Fibroblast of lung (primary cell): ENCODE measurements around the gene THEM4.

Experiments
- EZH2 ChIP-seq: IDR thresholded peaks from 2 replicates; pipeline ENCODE4 v1.5.1; 2012; ENCODE audit warnings: low read length, control low read depth, mild to moderate bottlenecking; ENCODE audit errors: missing control alignments
- TF ChIP-seq, protein P1 (sequence below), 2 donors: IDR thresholded peaks in 1 of 2; conservative IDR thresholded peaks in 1 of 2; 1 replicate in 1 of 2; 2 replicates in 1 of 2; pipeline ENCODE4 v1.5.1; 2011 to 2012; ENCODE audit warnings: low read length in 2 of 2, control low read depth in 1 of 2, inconsistent platforms in 1 of 2, low read depth in 1 of 2, mild to moderate bottlenecking in 1 of 2

DNA sequence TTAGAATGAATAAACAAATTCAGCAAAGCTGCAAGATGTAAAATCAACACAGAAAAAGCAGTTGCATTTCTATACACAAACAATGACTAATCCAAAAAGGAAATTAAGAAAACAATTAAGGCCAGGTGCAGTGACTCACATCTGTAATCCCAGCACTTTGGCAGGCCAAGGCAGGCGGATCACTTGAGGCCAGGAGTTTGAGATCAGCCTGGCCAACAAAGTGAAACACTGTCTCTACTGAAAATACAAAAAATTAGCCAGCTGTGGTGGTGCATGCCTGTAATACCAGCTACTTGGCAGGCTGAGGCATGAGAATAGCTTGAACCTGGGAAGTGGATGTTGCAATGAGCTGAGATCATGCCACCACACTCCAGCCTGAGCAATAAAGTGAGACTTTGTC lies 22.3 kb downstream of the THEM4 start:
- TF ChIP-seq, protein P1, sequence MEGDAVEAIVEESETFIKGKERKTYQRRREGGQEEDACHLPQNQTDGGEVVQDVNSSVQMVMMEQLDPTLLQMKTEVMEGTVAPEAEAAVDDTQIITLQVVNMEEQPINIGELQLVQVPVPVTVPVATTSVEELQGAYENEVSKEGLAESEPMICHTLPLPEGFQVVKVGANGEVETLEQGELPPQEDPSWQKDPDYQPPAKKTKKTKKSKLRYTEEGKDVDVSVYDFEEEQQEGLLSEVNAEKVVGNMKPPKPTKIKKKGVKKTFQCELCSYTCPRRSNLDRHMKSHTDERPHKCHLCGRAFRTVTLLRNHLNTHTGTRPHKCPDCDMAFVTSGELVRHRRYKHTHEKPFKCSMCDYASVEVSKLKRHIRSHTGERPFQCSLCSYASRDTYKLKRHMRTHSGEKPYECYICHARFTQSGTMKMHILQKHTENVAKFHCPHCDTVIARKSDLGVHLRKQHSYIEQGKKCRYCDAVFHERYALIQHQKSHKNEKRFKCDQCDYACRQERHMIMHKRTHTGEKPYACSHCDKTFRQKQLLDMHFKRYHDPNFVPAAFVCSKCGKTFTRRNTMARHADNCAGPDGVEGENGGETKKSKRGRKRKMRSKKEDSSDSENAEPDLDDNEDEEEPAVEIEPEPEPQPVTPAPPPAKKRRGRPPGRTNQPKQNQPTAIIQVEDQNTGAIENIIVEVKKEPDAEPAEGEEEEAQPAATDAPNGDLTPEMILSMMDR (conservative IDR thresholded peaks at IDR 0.05 in 1 of 2, IDR thresholded peaks at IDR 0.05 in 1 of 2; ENCODE audit: low read depth in 1 of 2, low read length in 2 of 2): no peak
- no peak for TF ChIP-seq EZH2
